Stimulated activated CD4-positive, alpha-beta T cell treated with anti-CD3 and anti-CD28 coated beads, Interleukin-1b, Interleukin-23, amount 100 ng/mL, for 1 hour (primary cell): ENCODE measurements around the gene SH3D19.

ENCODE experiments used
- DNase-seq, 2 donors: peaks; one replicate each; pipeline ENCODE4 v3.0.0-alpha.2; 2020; ENCODE audit warnings: low read depth in 2 of 2

Gene SH3D19

DNA sequence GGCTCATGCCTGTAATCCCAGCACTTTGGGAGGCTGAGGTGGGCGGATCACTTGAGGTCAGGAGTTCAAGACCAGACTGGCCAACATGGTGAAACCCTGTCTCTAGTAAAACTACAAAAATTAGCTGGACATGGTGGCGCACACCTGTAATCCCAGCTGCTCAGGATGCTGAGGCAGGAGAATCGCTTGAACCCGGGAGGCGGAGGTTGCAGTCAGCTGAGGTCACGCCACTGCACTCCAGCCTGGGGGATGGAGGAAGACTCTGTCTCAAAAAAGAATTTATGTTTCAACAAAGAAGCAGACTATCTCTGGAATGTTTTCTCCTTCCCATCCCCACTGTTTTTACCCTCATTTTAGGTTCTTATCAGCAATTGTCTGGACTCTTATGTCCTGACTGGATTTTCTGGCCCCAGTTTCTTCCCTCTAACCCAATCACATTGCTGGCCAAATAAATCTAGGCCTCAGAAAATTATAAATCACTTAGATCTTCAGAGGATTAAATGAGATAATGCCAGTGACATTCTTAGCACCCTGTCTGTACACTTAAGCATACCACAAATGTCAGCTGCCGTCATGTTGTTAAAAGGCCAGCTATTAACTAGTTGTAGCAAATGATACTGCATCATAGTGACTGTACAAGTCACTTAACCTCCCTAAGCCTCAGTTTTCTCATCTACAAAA, 93.3 kb downstream of the SH3D19 start:
- DNase-seq, result no peak

DNA sequence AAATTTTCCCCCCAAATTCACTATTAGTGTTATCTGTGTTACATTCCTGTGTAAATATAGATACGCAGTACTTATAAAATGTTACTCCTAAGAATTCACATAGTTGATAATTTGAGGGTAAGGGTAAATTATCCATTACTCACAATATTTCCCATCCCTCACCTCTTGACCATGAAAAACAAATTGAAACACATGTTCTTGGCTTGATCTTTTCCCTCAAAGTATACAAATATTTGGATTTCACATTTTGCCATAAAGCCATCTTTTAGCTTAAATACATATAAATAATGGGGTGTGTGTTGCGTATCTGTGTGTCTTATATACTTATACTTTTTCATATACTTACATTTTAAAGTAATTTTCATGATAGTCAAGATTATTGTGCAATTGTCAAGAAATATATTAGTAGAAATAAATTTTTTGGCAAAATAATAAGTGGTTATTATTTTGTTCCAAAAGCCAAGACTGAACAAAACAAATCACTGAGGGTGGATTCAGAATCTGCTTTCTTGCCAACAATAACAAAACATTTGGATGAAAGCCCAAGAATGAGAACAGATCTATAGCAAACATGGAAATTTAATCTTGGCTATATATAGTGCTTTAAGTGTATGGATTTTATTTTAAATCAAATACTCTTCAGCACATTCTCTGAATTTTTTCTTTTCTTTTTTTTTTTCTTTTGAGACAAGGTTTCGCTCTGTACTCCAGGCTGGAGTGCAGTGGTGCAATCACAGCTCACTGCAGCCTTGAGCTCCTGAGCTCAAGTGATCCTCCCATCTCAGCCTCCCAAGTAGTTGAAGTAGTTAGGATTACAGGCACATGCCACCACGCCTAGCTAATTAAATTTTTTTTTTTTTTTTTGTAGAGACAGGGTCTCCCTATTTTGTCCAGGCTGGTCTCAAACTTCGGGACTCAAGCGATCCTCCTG, 97.0 kb downstream of the SH3D19 start:
- no peak for DNase-seq

DNA sequence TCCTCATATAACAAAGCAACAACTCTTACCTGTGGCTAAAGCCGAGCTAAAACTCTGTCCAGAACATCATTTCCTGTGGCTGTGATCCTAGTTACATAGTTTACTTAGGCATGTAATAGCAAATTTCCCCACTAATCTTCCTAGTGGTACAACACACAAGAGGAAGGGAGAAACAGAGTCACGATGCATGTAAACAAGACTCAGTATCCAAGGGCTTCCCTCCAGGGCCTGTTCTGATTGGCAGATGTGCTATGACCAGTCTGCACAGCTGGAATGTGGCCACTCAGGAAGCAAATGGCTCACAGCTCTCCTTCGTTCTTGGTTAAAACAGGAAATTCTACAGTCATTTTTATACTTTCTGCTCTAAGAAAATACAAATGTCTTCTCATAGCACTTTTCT, 97.7 kb downstream of the SH3D19 start:
- no peak for DNase-seq

DNA sequence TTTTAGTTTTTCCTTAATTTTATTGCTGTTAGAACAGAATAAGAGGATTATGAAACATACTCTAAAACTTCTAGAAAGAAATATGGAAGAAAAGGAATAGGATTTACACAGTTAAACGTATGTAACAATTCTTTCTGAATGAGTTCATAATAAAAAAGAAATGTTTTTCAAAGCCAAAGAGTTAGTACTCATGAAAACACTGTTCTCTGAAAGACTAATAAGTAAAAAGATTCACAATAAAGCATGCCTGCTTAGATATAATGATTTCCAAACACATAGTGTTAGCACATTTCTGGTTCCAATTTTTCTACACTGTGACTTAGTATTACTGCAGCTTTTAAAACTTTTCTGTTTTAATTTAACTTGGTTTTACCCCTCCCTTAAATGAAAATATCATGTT, 98.2 kb downstream of the SH3D19 start:
- no peak for DNase-seq

DNA sequence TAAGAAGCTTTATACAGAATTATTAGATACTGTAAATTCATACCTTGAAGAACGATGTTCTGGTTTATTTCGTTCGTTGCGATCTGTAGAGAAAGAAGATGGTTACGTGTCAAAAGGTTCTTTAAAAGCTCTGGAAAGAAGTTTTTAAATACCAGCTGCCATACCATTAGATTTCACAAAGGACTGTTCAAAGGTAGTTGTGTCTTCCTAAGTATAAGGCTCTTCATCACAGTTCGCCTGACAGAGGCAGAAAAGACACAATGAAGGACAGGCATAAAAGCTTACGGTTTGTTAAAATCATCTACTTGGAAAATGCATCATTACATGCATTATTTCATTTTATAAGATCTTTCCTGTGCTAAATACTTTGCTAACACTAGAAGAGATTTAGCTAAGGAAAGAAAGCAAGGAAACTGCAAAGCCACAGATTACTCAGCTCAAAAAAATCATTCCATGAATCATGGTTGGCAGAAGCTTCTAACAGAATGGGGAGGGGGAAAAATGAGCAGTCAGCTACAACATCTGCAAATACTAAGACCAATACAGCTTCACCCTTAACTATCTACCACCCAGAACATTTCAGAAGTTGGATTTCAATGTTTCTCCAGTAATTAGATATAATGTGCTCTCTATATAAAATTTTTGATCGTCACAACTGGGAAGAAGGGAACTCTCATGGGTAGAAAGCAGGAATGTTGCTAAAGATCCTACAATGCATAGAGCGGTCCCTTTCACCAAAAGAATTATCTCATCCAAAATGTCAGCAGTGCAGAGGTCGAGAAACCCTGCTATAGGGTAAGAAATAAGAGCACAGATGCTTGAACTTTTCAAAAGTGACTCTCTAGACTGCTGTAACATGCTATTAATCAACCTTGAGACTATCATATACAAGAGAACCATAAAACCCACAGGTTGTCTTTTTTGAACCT, 99.1 kb downstream of the SH3D19 start:
- DNase-seq, result no peak

DNA sequence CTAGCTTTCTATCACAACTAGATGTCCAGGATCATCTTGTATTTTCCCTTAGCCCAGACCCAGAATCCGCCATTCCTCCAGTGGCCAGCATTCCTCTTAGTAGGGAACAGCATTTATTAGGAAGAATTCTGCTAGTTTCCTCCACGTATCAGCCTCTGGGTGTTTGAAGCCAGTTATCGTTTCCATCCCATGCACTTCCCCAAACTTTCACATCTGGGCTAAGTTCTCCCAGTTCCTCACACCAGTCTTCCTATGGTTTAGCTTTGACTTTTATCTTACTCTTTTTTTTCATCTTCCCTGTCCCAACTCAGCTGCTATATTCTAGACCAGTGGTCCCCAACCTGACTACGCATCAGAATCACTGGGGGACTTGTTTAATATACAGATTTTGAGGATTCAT, 101.9 kb downstream of the SH3D19 start:
- no peak for DNase-seq

DNA sequence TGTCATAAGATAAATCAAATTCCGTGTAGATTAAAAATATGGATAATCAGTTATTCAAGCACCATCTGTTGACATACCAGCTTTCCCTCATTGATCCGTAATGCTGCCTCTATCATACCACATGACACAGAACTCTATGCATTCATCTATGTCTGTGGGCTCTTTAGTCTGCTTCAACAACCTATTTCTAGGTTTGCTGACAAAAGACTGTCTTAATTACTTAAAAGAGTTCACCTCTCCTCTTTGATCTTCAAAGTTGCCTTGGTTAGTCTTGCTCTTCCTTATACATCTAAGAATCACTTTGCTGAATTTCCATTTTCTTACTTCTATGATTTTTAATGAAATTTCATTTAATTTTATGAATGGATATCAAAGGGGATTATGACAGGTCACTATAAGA, 105.5 kb downstream of the SH3D19 start:
- DNase-seq, result no peak

DNA sequence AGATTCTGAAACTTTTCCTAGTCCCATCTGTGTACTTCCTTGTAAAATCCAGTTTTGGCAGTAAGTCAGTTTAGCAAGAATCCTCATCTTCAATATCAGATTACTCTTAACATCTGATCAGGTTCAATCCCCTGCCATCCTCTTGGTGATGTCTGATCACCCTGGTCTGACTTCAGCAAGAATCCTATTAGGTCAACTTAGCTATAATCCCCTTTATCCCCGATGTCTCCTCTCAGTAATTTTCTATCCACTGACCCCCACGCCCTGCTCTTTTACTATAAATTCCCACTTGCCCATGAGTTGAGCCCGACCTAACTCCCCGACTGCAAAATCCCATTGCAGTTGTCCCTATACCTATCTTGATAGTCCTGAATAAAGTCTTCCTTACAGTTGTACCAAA, 106.3 kb downstream of the SH3D19 start:
- DNase-seq, result no peak

DNA sequence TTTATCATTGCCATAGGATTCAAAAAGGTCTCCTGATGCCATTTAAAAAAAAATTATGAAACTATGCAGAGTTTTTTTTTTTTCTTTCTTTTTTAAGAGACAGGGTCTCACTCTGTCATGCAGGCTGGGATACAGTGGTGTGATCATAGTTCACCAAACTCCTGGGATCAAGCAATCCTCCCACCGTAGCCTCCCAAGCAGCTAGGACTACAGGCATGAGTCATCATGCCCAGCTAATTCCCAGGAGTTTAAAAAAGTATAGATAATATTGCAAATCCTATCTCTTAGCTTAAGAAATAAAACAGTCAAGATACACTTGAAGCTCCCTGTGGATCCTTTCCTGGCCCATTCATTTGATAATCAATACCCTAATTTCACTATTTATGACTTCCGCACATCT, 107.1 kb downstream of the SH3D19 start:
- DNase-seq, result no peak

DNA sequence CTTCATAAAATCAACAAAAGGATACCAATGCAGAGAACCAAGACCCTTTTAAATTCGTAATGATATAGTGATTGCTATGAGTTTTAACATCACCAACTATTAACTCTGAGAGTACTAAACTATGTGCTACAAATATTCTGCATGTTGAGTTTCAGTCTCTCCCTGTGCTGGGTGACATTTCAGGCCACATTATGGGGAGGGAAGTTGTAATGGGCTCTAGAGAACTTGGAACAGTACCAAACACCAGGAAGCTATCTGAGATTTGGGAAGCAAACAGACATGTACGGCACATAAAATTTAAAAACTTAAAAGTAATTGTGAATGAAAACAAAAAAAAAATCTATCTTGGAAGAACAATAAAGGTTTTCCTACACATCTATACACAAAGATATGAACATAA, 108.1 kb downstream of the SH3D19 start:
- no peak for DNase-seq

DNA sequence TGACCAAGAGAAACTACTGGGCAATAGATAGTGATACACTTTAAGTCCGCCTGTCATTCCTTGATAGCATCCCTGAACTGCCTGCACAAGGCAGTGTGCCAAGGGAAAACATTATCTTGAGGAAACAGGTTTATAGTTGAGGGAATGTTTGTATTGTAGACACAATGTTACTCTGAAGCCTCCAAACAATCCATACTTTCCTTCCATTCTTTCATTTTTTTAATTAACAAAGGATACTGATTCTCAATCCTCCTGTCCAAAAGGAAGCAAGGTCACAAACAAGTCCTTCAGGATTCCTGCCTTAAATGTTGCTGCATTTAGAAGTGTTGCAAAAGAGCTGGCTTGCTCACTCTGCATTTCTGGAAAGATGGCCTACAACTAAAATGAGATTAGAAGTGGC, 110.1 kb downstream of the SH3D19 start:
- DNase-seq, result no peak

DNA sequence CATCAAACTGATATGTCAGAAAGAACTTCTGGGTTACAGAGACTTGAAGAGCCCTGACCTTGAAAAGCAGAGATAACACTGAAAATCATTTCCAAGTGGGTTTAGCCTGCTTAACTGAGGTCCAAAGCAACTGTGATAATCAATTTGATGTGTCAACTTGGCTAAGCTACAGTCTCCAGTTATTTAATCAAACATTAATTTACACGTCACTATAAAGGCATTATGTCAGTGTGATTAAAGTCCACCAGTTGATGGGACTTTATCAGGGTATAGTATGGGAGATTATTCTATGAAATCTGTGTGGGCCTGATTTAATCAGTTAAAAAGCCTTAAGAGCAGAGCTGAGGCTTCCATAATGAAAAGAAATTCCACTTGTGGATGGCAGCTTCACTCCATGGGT, 117.5 kb downstream of the SH3D19 start:
- DNase-seq, result no peak

DNA sequence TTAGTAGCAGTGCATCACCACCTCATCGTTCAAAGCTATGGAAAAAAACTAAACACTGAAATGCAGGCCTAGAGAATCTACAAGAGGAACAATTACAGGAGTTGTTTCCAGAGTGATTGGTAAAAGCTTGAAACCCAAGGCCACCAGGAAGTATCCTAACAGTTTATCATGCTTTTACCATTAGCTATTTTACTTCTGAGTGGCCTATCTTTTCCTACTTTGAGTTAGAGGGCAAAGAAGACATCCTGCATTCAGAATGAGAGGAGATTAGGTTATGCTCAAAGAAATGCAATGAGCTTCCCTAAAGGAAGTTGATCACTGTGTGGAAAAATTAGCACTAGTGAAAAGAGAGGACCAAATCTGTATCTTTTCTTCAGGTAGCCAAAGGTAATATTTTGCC, 118.2 kb downstream of the SH3D19 start:
- DNase-seq, result no peak

DNA sequence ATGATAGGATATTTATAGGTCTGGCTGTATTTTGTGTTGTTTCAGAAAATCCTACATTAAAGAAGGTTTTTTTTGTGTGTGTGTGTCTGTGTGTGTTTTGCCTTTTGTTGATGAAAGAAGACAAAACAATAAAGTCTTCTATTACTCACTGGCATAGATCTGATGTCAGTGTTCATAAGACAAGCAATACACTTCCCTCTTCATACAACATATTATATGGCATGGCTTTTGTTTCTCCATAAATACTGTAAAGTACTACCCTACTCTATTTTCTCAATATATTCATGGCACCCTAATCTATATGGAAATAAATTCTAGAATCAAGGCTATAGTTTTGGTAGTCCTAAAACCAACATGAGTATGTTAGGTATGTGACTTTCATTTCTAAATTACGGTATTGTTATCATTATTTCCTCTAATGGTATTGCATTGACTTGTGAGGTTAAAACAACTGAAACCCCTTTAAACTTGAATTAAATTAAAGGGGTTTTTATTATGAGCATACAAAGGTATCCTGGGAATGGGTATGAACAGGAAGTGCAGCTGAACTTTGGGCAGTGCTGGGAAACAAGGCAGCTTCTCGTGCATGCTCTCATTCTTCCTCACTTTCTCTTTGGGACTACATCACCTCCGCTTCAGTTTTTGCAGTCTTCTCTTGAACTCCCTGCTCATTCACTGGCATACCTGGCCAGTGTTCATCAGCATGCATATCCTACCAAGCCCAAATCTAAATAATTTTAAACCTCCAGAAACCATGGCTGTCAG, 119.0 kb downstream of the SH3D19 start:
- no peak for DNase-seq

DNA sequence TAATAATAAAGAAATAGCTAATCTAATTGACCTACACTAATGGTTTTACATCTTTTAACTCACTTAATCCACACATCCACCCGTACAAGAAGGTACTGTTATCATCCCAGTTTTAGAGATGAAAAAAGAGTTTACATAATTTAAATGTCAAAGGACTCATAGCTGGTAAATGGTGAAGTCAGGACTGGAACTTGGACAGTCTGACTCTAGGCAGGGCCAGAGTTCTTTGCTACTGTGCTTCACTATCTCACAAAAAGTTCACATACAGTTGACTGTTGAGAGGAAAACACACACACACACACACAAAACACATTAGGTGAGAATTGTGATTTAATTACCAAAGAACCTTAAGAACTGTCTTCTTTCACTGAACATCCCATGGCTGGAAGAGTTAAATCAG, 119.7 kb downstream of the SH3D19 start:
- no peak for DNase-seq

DNA sequence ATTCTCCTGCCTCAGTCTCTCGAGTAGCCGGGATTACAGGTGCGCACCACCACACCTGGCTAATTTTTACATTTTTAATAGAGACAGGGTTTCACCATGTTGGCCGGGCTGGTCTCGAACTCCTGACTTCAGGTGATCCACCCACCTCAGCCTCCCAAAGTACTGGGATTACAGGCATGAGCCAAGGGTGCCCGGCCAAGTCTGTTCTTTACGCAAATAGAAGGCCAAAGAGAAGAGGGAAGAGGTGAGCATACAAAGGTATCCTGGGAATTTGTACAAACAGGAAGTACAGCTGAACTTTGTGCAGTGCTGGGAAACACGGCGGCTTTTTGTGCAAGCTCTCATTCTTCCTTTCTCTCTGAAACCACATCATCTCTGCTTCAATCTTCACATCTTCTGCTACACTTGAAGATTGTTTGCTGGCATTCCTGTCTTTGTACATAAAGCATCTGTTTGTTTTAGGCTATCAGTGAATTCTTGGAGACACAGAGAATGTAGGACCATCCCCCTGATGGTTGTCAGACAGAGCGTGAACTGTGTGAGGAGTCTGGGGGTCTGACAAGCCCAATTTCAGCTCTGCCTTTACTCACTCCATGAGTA, 120.4 kb downstream of the SH3D19 start:
- no peak for DNase-seq

DNA sequence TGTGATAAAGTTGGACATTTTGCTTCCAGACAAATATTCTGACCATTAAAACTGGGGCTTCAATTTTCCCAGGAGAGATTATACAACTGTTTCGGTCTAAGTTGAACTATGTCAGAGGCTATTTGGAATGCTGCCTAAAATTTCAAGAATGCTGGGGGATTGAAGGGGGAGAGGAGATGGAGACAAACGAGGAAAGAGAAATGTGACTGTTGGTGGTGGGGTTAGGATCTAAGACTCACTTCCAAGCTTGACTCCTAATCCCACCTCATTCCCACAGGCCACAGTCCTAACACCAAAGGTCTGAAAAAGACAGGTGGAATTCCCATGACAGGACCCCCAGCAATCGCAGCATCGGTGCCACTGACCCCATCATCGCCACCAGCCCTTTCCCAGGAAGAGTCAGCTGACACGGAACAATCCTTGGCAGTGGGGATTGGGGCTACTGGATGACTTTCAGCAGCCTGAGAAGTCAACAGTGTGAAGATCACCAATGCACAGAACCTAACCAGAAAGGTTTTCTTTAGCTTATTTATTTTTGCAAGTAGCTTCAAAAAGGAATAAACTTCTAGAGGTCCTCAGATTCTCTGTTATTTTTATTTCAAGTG, 122.5 kb downstream of the SH3D19 start:
- no peak for DNase-seq

DNA sequence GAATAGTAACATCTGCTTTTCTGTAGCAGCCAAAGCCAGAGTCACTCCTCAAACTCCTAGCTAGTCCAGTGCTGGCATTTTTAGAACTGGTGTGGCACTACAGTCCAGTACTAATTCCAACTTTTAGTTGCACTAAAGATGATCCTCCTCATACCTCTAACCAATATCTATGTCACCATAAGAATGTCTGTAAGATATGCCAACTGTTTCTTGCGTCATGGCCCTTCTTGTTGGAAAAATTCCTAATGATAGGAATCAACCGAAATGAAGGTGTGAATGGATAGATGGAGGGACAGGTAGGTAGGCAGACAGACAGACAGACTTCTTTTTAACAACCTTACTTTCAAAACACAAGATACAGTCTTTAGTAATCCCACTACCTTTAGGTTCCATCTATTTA, 123.0 kb downstream of the SH3D19 start:
- no peak for DNase-seq

DNA sequence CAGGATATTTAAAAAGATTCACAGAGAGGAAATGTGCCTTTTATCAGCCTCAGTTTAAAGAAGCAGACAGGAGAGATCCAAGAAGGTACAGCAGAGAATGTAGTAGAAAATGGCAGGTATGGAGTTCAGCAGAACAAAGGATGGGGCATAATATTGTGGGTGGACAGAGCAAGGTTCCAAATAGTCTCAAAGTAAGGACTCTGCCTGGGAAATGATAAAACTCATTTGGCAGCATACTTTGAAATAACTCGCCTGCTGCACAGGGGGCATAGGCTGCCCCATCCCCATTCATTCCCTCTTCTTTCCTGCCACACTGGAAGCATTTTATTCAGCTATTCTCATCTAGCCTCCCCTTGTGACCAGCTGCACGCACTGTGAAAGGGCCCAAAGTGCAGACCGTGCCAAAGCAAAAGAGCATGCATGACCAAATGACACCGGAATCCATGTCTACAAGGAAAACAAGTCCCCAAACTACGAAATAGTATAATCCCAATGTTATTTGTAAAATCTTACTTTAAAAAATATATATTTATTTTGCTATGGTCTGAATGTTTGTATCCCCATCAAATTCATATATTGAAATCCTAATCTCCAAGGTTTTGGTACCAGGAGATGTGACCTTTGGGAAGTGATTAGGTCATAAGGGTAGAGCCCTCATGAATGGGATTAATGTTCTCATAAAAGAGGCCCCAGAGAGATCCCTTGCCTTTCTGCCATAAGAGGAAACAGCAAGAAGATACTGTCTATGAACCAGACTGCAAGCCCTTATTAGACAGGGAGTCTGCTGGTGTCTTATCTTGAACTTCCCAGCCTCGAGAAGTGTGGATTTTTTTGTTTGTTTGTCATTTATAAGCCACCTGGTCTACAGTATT, 125.8 kb downstream of the SH3D19 start:
- DNase-seq, result no peak

DNA sequence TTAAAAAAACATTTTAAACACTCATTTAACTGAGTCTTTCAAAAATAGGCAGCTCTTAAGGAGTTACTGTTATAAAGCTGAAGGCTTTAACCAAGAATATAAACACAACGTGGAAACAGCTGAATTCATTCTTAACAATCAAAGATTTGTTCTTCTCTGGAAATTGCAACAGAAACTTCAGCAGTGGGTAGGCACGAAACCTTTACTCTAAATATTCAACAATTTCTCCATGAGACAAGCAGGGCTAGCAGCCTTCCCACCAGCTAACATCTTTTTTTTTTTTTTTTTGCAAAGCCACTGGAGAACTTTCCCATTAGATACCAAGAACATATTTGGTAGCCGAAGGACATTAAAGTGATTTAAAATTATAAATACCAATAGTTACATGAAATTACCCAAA, 126.7 kb downstream of the SH3D19 start:
- no peak for DNase-seq
